GM12878 (cell line): ENCODE data around the gene CLDN10.

Experiments used
- BACH1 ChIP-seq: fragments of 450-650 bp; IDR thresholded peaks from 2 replicates; pipeline ENCODE4 v1.6.1; 2017; ENCODE audit warnings: mild to moderate bottlenecking, borderline replicate concordance
- CHD2 ChIP-seq: IDR thresholded peaks from 2 replicates; pipeline ENCODE4 v1.6.1; 2011; ENCODE audit warnings: low read depth, low read length, improper control_type of control experiment, borderline replicate concordance
- POLR2A ChIP-seq: IDR thresholded peaks from 2 replicates; pipeline ENCODE4 v1.6.1; 2011; ENCODE audit warnings: low read depth, mild to moderate bottlenecking, low read length
- SIN3A ChIP-seq: IDR thresholded peaks from 2 replicates; pipeline ENCODE4 v1.6.1; 2012; ENCODE audit warnings: low read depth, low read length, improper control_type of control experiment
- ZNF274 ChIP-seq: IDR thresholded peaks from one replicate; pipeline ENCODE4 v1.8.0; 2011; ENCODE audit not compliant: insufficient read length, insufficient read depth
- TF ChIP-seq, protein P1 (sequence below), 3 experiments: IDR thresholded peaks in 2 of 3; conservative IDR thresholded peaks in 1 of 3; 2 replicates each; pipeline ENCODE4 v1.5.1; 2011; ENCODE audit warnings: low read depth in 3 of 3, low read length in 3 of 3, mild to moderate bottlenecking in 3 of 3, control low read depth in 2 of 3, moderate library complexity in 2 of 3, inconsistent platforms in 1 of 3, mixed read lengths in 1 of 3; ENCODE audit not compliant: control insufficient read depth in 2 of 3, insufficient read depth in 1 of 3; ENCODE audit errors: extremely low read depth in 1 of 3
- TF ChIP-seq, protein P2 (sequence below): fragments of 450-650 bp; IDR thresholded peaks from 2 replicates; pipeline ENCODE4 v1.6.1; 2017; ENCODE audit warnings: mild to moderate bottlenecking

DNA sequence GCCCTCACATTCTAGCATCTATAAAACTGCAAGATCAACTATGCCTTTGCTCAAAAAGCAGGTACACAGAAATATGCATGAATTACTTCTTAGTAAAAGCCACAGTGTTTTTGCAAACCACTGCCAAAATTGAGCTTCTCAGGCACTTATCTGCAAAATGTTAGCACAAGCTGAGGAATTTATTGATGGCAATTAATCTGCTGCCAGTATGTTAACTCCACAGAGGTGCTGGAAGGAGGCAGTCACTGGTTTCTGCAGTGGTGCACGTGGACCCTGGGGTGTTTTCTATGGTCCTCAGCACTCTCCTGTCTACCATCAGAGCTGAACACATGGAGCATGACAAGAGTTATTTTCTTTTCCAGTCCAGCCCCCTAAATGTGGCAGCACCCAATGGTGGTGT is 44.2 kb downstream of the CLDN10 start:
- TF ChIP-seq, protein P1, sequence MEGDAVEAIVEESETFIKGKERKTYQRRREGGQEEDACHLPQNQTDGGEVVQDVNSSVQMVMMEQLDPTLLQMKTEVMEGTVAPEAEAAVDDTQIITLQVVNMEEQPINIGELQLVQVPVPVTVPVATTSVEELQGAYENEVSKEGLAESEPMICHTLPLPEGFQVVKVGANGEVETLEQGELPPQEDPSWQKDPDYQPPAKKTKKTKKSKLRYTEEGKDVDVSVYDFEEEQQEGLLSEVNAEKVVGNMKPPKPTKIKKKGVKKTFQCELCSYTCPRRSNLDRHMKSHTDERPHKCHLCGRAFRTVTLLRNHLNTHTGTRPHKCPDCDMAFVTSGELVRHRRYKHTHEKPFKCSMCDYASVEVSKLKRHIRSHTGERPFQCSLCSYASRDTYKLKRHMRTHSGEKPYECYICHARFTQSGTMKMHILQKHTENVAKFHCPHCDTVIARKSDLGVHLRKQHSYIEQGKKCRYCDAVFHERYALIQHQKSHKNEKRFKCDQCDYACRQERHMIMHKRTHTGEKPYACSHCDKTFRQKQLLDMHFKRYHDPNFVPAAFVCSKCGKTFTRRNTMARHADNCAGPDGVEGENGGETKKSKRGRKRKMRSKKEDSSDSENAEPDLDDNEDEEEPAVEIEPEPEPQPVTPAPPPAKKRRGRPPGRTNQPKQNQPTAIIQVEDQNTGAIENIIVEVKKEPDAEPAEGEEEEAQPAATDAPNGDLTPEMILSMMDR (IDR thresholded peaks at IDR 0.05 in 2 of 3, conservative IDR thresholded peaks at IDR 0.05 in 1 of 3; ENCODE audit: control insufficient read depth in 2 of 3, extremely low read depth in 1 of 3, insufficient read depth in 1 of 3, low read depth in 3 of 3, low read length in 3 of 3) = no peak
- no peak for TF ChIP-seq CHD2
- no peak for TF ChIP-seq ZNF274
- TF ChIP-seq SIN3A = no peak
- no peak for TF ChIP-seq BACH1
- TF ChIP-seq, protein P2, sequence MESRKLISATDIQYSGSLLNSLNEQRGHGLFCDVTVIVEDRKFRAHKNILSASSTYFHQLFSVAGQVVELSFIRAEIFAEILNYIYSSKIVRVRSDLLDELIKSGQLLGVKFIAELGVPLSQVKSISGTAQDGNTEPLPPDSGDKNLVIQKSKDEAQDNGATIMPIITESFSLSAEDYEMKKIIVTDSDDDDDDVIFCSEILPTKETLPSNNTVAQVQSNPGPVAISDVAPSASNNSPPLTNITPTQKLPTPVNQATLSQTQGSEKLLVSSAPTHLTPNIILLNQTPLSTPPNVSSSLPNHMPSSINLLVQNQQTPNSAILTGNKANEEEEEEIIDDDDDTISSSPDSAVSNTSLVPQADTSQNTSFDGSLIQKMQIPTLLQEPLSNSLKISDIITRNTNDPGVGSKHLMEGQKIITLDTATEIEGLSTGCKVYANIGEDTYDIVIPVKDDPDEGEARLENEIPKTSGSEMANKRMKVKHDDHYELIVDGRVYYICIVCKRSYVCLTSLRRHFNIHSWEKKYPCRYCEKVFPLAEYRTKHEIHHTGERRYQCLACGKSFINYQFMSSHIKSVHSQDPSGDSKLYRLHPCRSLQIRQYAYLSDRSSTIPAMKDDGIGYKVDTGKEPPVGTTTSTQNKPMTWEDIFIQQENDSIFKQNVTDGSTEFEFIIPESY = no peak
- no peak for TF ChIP-seq POLR2A
